CD4-positive, alpha-beta memory T cell (primary cell): ENCODE results near the gene METTL26. TPM values are rescaled to one million over a fixed set of nuclear protein-coding genes. Genes with fewer than 3 reads are reported as not detected.

Source experiments
- CTCF ChIA-PET: fragments of 350-600 bp; sonication (Branson Sonifier 250); formaldehyde crosslinking; loops from one replicate; lab custom pipeline; 2021; ENCODE audit warnings: inconsistent platforms; ENCODE audit not compliant: partially characterized antibody; lab: Charles Lee
- POLR2A ChIA-PET: fragments of 350-600 bp; sonication (Branson Sonifier 250); formaldehyde crosslinking; loops from one replicate; lab custom pipeline; 2021; ENCODE audit not compliant: partially characterized antibody; lab: Charles Lee
- DNase-seq, 5 donors: peaks; one replicate each; pipeline versions ENCODE4 v3.0.0 to v3.0.0-alpha.2; 2020 to 2022; ENCODE audit warnings: mixed read lengths in 1 of 5
- H3K27ac ChIP-seq: one replicate; pipeline ENCODE4 v1.7.0; 2013; ENCODE audit warnings: low read depth, low read length
- H3K27me3 ChIP-seq: 2 replicates; pipeline ENCODE4 v1.7.0; 2013; ENCODE audit warnings: mild to moderate bottlenecking, low read length, moderate library complexity; ENCODE audit not compliant: insufficient read depth
- H3K36me3 ChIP-seq: 2 replicates; pipeline ENCODE4 v1.7.0; 2013; ENCODE audit warnings: mild to moderate bottlenecking, low read length, moderate library complexity; ENCODE audit not compliant: insufficient read depth
- H3K4me1 ChIP-seq: 2 replicates; pipeline ENCODE4 v1.7.0; 2013; ENCODE audit warnings: mild to moderate bottlenecking, low read length, moderate library complexity; ENCODE audit not compliant: insufficient read depth
- H3K4me3 ChIP-seq, 2 donors: one replicate each; pipeline ENCODE4 v1.7.0; 2013; ENCODE audit warnings: low read length in 2 of 2, mild to moderate bottlenecking in 1 of 2
- H3K9me3 ChIP-seq, 2 donors: one replicate each; pipeline ENCODE4 v1.7.0; 2013; ENCODE audit warnings: low read length in 2 of 2, control low read depth in 1 of 2; ENCODE audit not compliant: control insufficient read depth in 1 of 2
- H3K27ac Mint-ChIP-seq, 7 donors: one replicate each; pipeline ENCODE4 v1.8.0; 2020 to 2021; ENCODE audit warnings: mixed read lengths in 7 of 7, mild to moderate bottlenecking in 6 of 7, inconsistent platforms in 3 of 7, moderate library complexity in 3 of 7
- H3K27me3 Mint-ChIP-seq, 2 donors: one replicate each; pipeline ENCODE4 v1.8.0; 2020 to 2021; ENCODE audit warnings: mixed read lengths in 2 of 2
- H3K36me3 Mint-ChIP-seq, 2 donors: one replicate each; pipeline ENCODE4 v1.8.0; 2020 to 2021; ENCODE audit warnings: mixed read lengths in 2 of 2, inconsistent platforms in 1 of 2, mild to moderate bottlenecking in 1 of 2
- H3K4me1 Mint-ChIP-seq, 4 donors: one replicate each; pipeline ENCODE4 v1.8.0; 2020 to 2021; ENCODE audit warnings: mixed read lengths in 4 of 4, mild to moderate bottlenecking in 1 of 4
- H3K4me3 Mint-ChIP-seq, 8 donors: one replicate each; pipeline ENCODE4 v1.8.0; 2020 to 2021; ENCODE audit warnings: mixed read lengths in 8 of 8, mild to moderate bottlenecking in 7 of 8, moderate library complexity in 6 of 8, inconsistent platforms in 3 of 8
- H3K9me3 Mint-ChIP-seq, 8 donors: one replicate each; pipeline ENCODE4 v1.8.0; 2020 to 2021; ENCODE audit warnings: mixed read lengths in 8 of 8, mild to moderate bottlenecking in 5 of 8, inconsistent platforms in 3 of 8, moderate library complexity in 1 of 8
- intact Hi-C: fragments of 100-400 bp; cut with micrococcal nuclease; formaldehyde crosslinking; loops from one replicate; pipeline ENCODE4 v1.15.1; 2023
- polyA plus RNA-seq, 2 donors: library from polyadenylated mRNA; unstranded; fragments of 300-500 nt; fragmentation: Illumina TruSeq; gene quantifications; one replicate each; pipeline ENCODE4 v1.2.3, GENCODE V29; 2021
- total RNA-seq, 2 experiments: library from RNA; stranded (reverse); gene quantifications; one replicate each; pipeline ENCODE4 v1.2.3, GENCODE V29; 2021

The METTL26 gene
- total and polyA plus RNA-seq, 4 experiments from 2014 or later = 68.4 to 106 (median 82.1) TPM

DNA sequence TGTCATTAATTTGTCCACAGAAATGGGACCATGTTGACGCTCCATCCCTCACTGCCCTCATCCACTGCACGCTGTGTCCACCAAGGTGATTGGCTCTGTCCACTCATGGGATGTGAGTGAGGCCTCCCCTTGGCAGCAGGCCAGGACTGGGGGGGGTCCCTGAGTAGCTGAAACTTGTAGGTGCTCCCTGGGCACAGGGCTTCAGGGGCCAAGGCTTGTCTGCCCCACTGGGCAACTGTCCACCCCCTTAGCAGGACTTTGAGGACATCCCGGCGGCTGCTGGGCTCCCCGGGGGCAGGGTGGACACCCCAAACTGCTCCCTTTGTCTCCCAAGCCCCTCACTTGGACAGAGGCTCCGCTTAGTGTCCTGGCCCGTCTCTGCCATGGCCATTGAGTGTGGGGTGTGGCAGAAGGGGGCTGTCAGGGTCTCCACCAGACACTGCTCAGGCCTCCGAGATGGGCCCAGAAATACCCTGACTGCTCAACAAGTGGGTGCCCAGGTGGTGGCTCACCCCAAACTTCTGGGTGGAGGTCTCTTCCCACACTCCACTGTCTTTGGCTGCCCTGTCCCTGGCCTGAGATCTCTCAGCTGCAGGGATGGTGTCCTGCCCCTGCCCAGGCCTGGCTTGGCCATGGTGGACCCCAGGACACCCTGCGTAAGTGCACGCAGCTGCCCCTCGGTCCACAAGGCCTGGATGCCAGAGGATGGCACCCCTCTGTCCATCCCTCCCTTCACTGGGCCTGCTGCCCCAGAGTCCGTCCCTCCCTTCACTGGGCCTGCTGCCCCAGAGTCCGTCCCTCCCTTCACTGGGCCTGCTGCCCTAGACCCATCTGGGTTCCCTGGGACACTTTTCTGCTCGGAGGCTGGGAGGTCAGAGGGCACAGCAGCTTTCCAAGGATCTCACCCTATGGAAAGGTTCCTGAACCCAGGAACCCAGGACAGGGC is 49.2 kb downstream of the METTL26 start:
- Mint-ChIP-seq H3K4me1 (peaks cover 10 to 35% (median 21%) of the 10 kb centered on the region in 4 donors), H3K27me3 (no peaks in the 10 kb centered on the region), H3K27ac (peak overlapping the region in 6 of 7 donors; percentile 65 to 98 (median 76)), H3K9me3 (peaks cover 0 to 2% (median 0%) of the 10 kb centered on the region in 8 donors), H3K36me3 (peaks cover 0 to 10% of the 10 kb centered on the region in 2 donors), H3K4me3 (peak overlapping the region in 7 of 8 donors; percentile 52 to 97 (median 69))
- POLR2A ChIA-PET = interaction anchor here (1.1 to 2.7 kb wide), 5 partner anchors 10 to 50 kb away, joined by 3 to 18 read pairs (median 6); partner anchors contain the start of genes NHLRC4 and PIGQ
- Histone ChIP-seq H3K36me3 (no peaks in the 10 kb centered on the region), H3K4me3 (no peak overlapping the region), H3K27me3 (no peaks in the 10 kb centered on the region), H3K9me3 (no peaks in the 10 kb centered on the region), H3K4me1 (peaks cover 25% of the 10 kb centered on the region), H3K27ac (no peak overlapping the region)
- intact Hi-C loops = loop anchor here (10.0 kb wide), 1 partner anchor 212 kb away; the partner anchor contains the start of gene MRPL28
- CTCF ChIA-PET = no interaction called here
- DNase-seq = peak in 1 of 5 donors; percentile 37

DNA sequence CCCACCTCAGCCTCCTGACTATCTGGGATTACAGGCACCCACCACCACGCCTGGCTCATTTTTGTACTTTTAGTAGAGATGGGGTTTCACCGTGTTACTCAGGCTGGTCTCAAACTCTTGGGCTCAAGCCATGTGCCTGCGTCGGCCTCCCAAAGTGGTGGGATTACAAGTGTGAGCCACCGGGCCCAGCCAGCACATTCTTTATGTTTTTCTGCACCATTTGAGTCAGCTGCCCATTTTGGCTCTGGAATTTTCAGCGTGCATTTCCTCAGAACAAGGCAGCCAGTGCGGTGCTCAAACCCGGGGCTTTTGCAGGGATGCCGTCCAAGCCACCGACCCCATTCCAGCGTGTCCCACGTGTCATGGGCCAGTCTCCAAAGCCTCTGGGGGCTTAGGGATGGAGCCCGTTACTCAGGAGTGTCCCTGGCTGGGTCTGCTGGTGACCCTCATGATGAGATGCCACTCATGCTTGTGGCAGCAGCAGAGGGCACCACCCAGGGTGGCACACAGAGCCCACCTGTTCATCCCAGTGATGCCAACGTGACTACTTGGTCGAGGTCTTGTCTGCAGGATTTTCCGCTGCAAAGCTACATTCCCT is 50.0 kb downstream of the METTL26 start:
- peaks cover 9 to 33% (median 17%) of the 10 kb centered on the region in 4 donors for H3K4me1 Mint-ChIP-seq
- H3K27me3 ChIP-seq = no peaks in the 10 kb centered on the region
- H3K36me3 ChIP-seq = no peaks in the 10 kb centered on the region
- no peaks in the 10 kb centered on the region for H3K27me3 Mint-ChIP-seq
- peaks cover 0 to 10% of the 10 kb centered on the region in 2 donors for H3K36me3 Mint-ChIP-seq
- CTCF ChIA-PET = no interaction called here
- POLR2A ChIA-PET = interaction anchor here (0.6 to 1.2 kb wide), 3 partner anchors 9 to 138 kb away, joined by 3 read pairs; no protein-coding TSS in a partner anchor
- intact Hi-C loops = loop anchor here (10.0 kb wide), 1 partner anchor 211 kb away; the partner anchor contains the start of gene MRPL28
- H3K9me3 ChIP-seq = no peaks in the 10 kb centered on the region
- H3K4me3 ChIP-seq = no peak overlapping the region
- peak overlapping the region in 3 of 7 donors; percentile 57 to 70 (median 67) for H3K27ac Mint-ChIP-seq
- peaks cover 20% of the 10 kb centered on the region for H3K4me1 ChIP-seq
- peaks cover 0 to 2% (median 0%) of the 10 kb centered on the region in 8 donors for H3K9me3 Mint-ChIP-seq
- no peak overlapping the region for H3K4me3 Mint-ChIP-seq
- H3K27ac ChIP-seq = no peak overlapping the region
- no peak for DNase-seq

DNA sequence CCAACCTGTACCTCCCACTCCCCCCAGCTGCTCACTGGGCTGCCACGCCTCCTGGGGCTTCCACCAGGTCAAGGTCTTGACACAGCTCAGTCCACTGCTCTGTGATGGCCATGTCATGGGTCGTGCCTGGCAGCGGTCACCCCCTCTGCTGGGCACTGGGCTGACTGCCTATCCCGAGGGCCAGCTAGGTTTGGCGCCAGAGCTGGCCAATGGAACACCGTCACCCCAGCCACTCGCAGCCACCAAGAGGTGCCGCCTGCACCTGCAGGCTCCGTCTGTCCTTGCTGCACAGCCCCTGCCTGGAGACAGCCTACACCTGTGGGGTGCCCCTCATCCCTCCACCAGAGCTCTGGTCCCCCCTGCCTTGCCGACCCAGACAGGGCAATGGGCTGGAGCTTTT is 50.8 kb downstream of the METTL26 start:
- peaks cover 0 to 7% of the 10 kb centered on the region in 2 donors for H3K36me3 Mint-ChIP-seq
- peaks cover 0 to 2% (median 0%) of the 10 kb centered on the region in 8 donors for H3K9me3 Mint-ChIP-seq
- POLR2A ChIA-PET = interaction anchor here (0.6 to 1.7 kb wide), 2 partner anchors 51 to 139 kb away, joined by 3 to 7 read pairs; partner anchors contain the start of gene METTL26
- CTCF ChIA-PET = no interaction called here
- H3K27me3 Mint-ChIP-seq = no peaks in the 10 kb centered on the region
- intact Hi-C loops = loop anchor here (10.0 kb wide), 1 partner anchor 211 kb away; the partner anchor contains the start of gene MRPL28
- H3K27ac Mint-ChIP-seq = peak overlapping the region in 1 of 7 donors; percentile 70
- Histone ChIP-seq H3K4me3 (no peak overlapping the region), H3K36me3 (no peaks in the 10 kb centered on the region), H3K9me3 (no peaks in the 10 kb centered on the region), H3K4me1 (peaks cover 12% of the 10 kb centered on the region), H3K27ac (no peak overlapping the region), H3K27me3 (no peaks in the 10 kb centered on the region)
- DNase-seq = no peak
- H3K4me1 Mint-ChIP-seq = peaks cover 2 to 25% (median 10%) of the 10 kb centered on the region in 4 donors
- no peak overlapping the region for H3K4me3 Mint-ChIP-seq

Other genes starting within 250 kb of the METTL26 start
- gene NME4, start 239.1 kb downstream of the METTL26 start, total RNA-seq = 10 to 100 TPM; 34.9 to 35.4 TPM
- 10 to 100 TPM; 54.4 to 61.7 TPM for gene NME4, start 239.1 kb downstream of the METTL26 start, polyA plus RNA-seq
- gene DECR2, start 234.4 kb downstream of the METTL26 start, total RNA-seq = 1 to 10 TPM; 5.1 to 7.3 TPM
- 1 to 10 TPM; 3.4 to 4.1 TPM for gene DECR2, start 234.4 kb downstream of the METTL26 start, polyA plus RNA-seq
- 10 to 100 TPM; 41.8 to 42.6 TPM for gene RAB11FIP3, start 210.7 kb downstream of the METTL26 start, total RNA-seq
- 1 to 10 TPM in 1 of 2 donors, under 1 TPM in 1; 0.15 to 4.6 TPM for gene RAB11FIP3, start 210.7 kb downstream of the METTL26 start, polyA plus RNA-seq
- 10 to 100 TPM; 74.0 to 77.4 TPM for gene CAPN15, start 108.6 kb downstream of the METTL26 start, total RNA-seq
- gene CAPN15, start 108.6 kb downstream of the METTL26 start, polyA plus RNA-seq = 10 to 100 TPM in 1 of 2 donors, 1 to 10 TPM in 1; 5.3 to 14.1 TPM
- gene PRR35, start 75.9 kb downstream of the METTL26 start, total RNA-seq = not detected
- not detected for gene PRR35, start 75.9 kb downstream of the METTL26 start, polyA plus RNA-seq
- 1 to 10 TPM; 2.4 to 3.2 TPM for gene NHLRC4, start 69.3 kb downstream of the METTL26 start, total RNA-seq
- gene NHLRC4, start 69.3 kb downstream of the METTL26 start, polyA plus RNA-seq = 1 to 10 TPM; 2.1 to 2.7 TPM
- 10 to 100 TPM; 61.4 to 63.3 TPM for gene PIGQ, start 66.3 kb downstream of the METTL26 start, total RNA-seq
- 10 to 100 TPM in 1 of 2 donors, 1 to 10 TPM in 1; 7.2 to 12.5 TPM for gene PIGQ, start 66.3 kb downstream of the METTL26 start, polyA plus RNA-seq
- gene RAB40C, start 46.2 kb downstream of the METTL26 start, total RNA-seq = 10 to 100 TPM; 22.0 to 25.6 TPM
- gene RAB40C, start 46.2 kb downstream of the METTL26 start, polyA plus RNA-seq = 10 to 100 TPM in 1 of 2 donors, 1 to 10 TPM in 1; 6.8 to 17.7 TPM
- under 1 TPM; 0.67 to 0.86 TPM for gene WFIKKN1, start 5.3 kb downstream of the METTL26 start, total RNA-seq
- gene WFIKKN1, start 5.3 kb downstream of the METTL26 start, polyA plus RNA-seq = under 1 TPM in 1 of 2 donors, not detected in 1; 0.09 TPM
- 10 to 100 TPM; 28.3 to 30.5 TPM for gene MCRIP2, start 5.5 kb upstream of the METTL26 start, total RNA-seq
- 10 to 100 TPM; 34.6 to 45.5 TPM for gene MCRIP2, start 5.5 kb upstream of the METTL26 start, polyA plus RNA-seq
- 10 to 100 TPM; 18.0 to 19.7 TPM for gene WDR90, start 13.1 kb upstream of the METTL26 start, total RNA-seq
- 1 to 10 TPM in 1 of 2 donors, under 1 TPM in 1; 0.96 to 1.7 TPM for gene WDR90, start 13.1 kb upstream of the METTL26 start, polyA plus RNA-seq
- 100 to 1,000 TPM; 254 to 263 TPM for gene RHOT2, start 31.8 kb upstream of the METTL26 start, total RNA-seq
- 10 to 100 TPM; 46.6 to 54.3 TPM for gene RHOT2, start 31.8 kb upstream of the METTL26 start, polyA plus RNA-seq
- gene RHBDL1, start 39.4 kb upstream of the METTL26 start, total RNA-seq = 1 to 10 TPM; 2.2 to 2.4 TPM
- gene RHBDL1, start 39.4 kb upstream of the METTL26 start, polyA plus RNA-seq = 1 to 10 TPM; 2.1 to 2.8 TPM
- gene STUB1, start 44.1 kb upstream of the METTL26 start, total RNA-seq = 100 to 1,000 TPM in 1 of 2 experiments, 10 to 100 TPM in 1; 97.2 to 110 TPM
- gene STUB1, start 44.1 kb upstream of the METTL26 start, polyA plus RNA-seq = 100 to 1,000 TPM; 147 to 181 TPM
- 10 to 100 TPM; 45.0 to 49.0 TPM for gene JMJD8, start 48.0 kb upstream of the METTL26 start, total RNA-seq
- 10 to 100 TPM; 43.9 to 60.3 TPM for gene JMJD8, start 48.0 kb upstream of the METTL26 start, polyA plus RNA-seq
- gene WDR24, start 54.1 kb upstream of the METTL26 start, total RNA-seq = 10 to 100 TPM; 15.5 to 16.1 TPM
- 10 to 100 TPM; 10.2 to 12.2 TPM for gene WDR24, start 54.1 kb upstream of the METTL26 start, polyA plus RNA-seq
- 10 to 100 TPM; 58.4 to 59.5 TPM for gene FBXL16, start 69.5 kb upstream of the METTL26 start, total RNA-seq
- 10 to 100 TPM in 1 of 2 donors, 1 to 10 TPM in 1; 9.3 to 38.6 TPM for gene FBXL16, start 69.5 kb upstream of the METTL26 start, polyA plus RNA-seq
- gene METRN, start 78.8 kb upstream of the METTL26 start, total RNA-seq = 1 to 10 TPM; 6.9 to 7.7 TPM
- gene METRN, start 78.8 kb upstream of the METTL26 start, polyA plus RNA-seq = 10 to 100 TPM in 1 of 2 donors, 1 to 10 TPM in 1; 8.3 to 18.8 TPM
- 10 to 100 TPM; 21.5 to 23.5 TPM for gene ANTKMT, start 84.8 kb upstream of the METTL26 start, total RNA-seq
- 10 to 100 TPM; 14.5 to 36.4 TPM for gene ANTKMT, start 84.8 kb upstream of the METTL26 start, polyA plus RNA-seq
- 1 to 10 TPM; 4.5 to 5.1 TPM for gene CCDC78, start 90.1 kb upstream of the METTL26 start, total RNA-seq
- gene CCDC78, start 90.1 kb upstream of the METTL26 start, polyA plus RNA-seq = not detected
- 10 to 100 TPM; 17.2 to 24.4 TPM for gene HAGHL, start 90.8 kb upstream of the METTL26 start, total RNA-seq
- gene HAGHL, start 90.8 kb upstream of the METTL26 start, polyA plus RNA-seq = 1 to 10 TPM; 2.2 to 4.0 TPM
- gene CIAO3, start 104.7 kb upstream of the METTL26 start, total RNA-seq = 10 to 100 TPM; 58.2 TPM
- 10 to 100 TPM; 10.8 to 26.1 TPM for gene CIAO3, start 104.7 kb upstream of the METTL26 start, polyA plus RNA-seq
- gene MSLN, start 124.4 kb upstream of the METTL26 start, total RNA-seq = not detected
- not detected for gene MSLN, start 124.4 kb upstream of the METTL26 start, polyA plus RNA-seq
- 10 to 100 TPM; 26.9 to 31.1 TPM for gene RPUSD1, start 152.1 kb upstream of the METTL26 start, total RNA-seq
- 10 to 100 TPM; 19.9 to 29.7 TPM for gene RPUSD1, start 152.1 kb upstream of the METTL26 start, polyA plus RNA-seq
- 10 to 100 TPM; 42.1 to 46.9 TPM for gene CHTF18, start 152.3 kb upstream of the METTL26 start, total RNA-seq
- 1 to 10 TPM; 3.0 to 6.0 TPM for gene CHTF18, start 152.3 kb upstream of the METTL26 start, polyA plus RNA-seq
- not detected for gene GNG13, start 164.4 kb upstream of the METTL26 start, total RNA-seq
- gene GNG13, start 164.4 kb upstream of the METTL26 start, polyA plus RNA-seq = not detected